Caki2 (cell line): ENCODE measurements around the gene DCK. TPM values are rescaled to one million over a fixed set of nuclear protein-coding genes. Genes with fewer than 3 reads are reported as not detected.

Source experiments
- DNase-seq: peaks from one replicate; pipeline ENCODE4 v3.0.0-alpha.2; 2015; ENCODE audit warnings: low read depth
- in situ Hi-C: cut with HindIII; loops from 2 replicates; pipeline ENCODE4 v1.10.0; 2016; ENCODE audit warnings: low sequenced_read_pairs, low pct_unique_long_range_greater_than_20kb, mixed read lengths
- total RNA-seq: library from RNA; depleted of rRNA; stranded (reverse); fragments of >200 nt; shearing (Covaris generic); gene quantifications from 2 replicates; pipeline ENCODE4 v1.2.3, GENCODE V29; 2014; ENCODE audit warnings: low replicate concordance; rRNA removed

The DCK gene
- 19.1 and 25.8 TPM in 2 replicates for total RNA-seq

DNA sequence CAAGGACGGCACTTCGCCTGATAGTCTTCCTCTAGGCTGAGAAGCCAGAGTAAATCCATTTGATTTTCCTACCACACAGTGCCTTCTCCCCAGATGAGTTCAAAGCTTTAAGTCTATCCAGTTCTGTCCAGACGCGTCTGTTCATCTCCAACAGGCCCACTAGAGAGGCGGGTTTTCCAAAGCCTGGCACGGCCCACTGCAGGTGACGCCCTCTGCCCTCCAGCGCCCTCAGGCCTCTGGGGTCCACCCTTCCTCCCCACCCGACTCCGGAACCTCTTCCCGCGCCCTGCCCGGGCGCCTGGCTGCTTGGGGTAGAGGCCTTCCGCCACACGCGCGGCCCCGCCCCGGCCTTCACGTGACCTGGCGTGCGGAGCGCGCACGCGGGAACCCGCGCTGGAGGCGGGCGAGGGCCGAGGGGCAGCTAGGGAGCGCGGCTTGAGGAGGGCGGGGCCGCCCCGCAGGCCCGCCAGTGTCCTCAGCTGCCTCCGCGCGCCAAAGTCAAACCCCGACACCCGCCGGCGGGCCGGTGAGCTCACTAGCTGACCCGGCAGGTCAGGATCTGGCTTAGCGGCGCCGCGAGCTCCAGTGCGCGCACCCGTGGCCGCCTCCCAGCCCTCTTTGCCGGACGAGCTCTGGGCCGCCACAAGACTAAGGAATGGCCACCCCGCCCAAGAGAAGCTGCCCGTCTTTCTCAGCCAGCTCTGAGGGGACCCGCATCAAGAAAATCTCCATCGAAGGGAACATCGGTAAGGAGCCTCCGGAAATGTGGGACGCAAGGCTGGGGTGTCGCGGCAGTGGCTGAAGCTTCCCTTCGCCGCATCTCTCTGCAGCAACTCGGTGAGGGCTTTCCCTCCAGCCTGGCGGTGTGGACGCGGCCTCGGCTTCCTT, at the start of gene DCK:
TSS of gene DCK (plus strand) at position 469 of the 888 bp plus-strand sequence. CDS start at position 656, 187 bp downstream.
- peak; percentile 94 for DNase-seq
- in situ Hi-C loops, result no loop called here

- in situ Hi-C loops, result no loop called here
- DNase-seq, result no peak
Observed at GRCh38 chr4:70945046-70945445, 48.4 kb upstream of the DCK start.

- DNase-seq, result no peak
- in situ Hi-C loops, result no loop called here
Observed at GRCh38 chr4:70945452-70946055, 47.9 kb upstream of the DCK start.

GRCh38 chr4:70946939-70947338, 46.5 kb upstream of the DCK start:
- no peak for DNase-seq
- in situ Hi-C loops, result no loop called here

- in situ Hi-C loops, result no loop called here
- no peak for DNase-seq
Observed at GRCh38 chr4:70948665-70949260, 44.7 kb upstream of the DCK start.

DNA sequence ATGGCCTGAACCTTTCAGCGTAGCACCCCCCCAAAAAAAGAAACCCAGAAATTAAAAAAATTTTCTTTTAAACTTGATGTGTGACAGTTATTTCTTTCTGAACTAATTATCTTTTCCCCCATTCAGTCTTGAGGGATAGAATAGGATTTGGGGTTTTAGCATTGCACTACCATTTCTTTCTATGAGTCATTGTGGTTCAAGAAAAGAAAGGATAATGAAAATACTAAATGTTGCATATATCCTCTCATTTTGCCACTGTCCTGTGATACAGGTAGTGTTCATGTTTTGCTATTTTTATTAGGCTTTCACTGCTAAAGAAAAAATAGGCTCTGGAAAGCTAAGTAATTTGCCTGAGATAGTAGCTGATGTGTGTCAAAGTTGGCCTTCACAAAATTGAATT, 39.4 kb upstream of the DCK start:
- in situ Hi-C loops, result no loop called here
- DNase-seq, result no peak

DNA sequence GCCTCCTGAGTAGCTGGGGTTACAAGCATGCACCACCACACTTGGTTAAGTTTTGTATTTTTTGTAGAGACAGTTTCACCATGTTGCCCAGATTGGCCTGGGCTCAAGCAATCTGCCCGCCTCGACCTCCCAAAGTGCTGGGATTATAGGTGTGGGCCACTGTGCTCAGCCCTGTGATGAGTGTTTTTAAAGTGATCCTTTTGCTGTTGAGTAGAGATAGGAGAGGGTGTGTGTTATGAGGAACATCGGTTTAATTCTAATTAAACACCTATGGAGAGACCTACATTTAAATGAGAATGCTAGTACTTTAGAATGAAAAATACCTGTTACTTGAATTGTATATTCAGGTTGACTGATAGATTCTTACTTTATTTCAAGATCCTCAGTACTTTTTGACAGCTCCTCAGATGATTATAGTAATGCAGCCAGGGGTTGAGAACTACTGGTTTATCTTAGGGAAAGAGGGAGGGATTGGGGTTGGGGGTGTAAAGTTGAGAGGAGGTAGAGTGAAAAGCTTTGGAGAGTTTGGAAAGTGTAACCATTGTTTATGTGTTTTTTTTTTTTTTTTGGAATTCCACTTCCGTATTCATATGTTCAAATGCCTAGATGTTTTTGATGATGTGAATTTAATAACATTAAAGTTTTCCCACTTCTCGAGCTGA, 36.8 kb upstream of the DCK start:
- no peak for DNase-seq
- in situ Hi-C loops, result no loop called here

GRCh38 chr4:70958681-70959080, 34.8 kb upstream of the DCK start:
- in situ Hi-C loops, result no loop called here
- no peak for DNase-seq

- in situ Hi-C loops, result no loop called here
- peak; percentile 45 for DNase-seq
Observed at GRCh38 chr4:70969076-70969475, 24.4 kb upstream of the DCK start.

DNA sequence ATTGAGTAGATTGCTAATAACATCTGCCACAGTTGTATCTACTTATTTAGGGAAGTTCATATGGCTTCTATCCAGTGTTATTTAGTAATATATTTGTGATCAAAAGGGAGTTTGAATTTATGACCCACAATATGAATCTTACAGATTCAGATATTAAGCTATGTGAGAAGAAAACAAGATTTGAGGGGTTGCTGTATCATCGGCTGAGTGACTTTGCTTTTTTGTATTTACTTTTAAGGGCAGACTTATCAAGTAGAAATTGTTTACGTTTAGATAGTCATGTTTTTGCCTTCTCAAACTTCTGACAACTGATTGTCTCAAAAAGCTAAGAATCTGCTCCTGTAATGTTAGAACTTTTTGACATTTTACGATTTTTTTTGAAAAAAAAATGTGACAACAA, 17.2 kb upstream of the DCK start:
- DNase-seq, result no peak
- in situ Hi-C loops, result no loop called here

DNA sequence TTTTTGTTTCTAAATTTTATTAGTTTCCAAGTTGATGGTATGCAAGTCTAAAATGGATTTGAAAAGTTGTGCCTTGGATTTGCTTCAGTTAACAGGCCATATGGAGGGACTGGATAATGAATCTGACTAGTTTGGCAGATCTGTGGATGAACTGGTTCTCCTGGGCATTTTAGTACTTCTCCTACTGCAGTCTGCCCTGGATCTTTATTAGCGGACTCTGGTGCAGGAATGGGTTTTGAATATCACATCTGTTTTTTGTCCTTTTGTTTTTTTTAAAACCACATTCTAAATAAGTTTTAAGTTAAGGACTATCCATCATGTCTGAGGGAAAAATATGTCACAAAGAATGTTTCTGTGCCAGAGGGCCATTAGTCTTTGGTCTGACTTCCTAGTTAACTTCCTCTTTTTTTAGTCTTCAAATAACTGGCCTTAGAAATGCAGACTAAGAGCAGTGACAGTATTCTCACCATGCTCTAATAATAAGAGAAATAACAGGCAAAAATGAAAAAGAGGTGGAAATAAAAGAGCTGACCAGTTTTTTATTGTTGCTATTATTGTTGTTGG, 13.9 kb upstream of the DCK start:
- in situ Hi-C loops, result no loop called here
- DNase-seq, result no peak

GRCh38 chr4:70980196-70980595, 13.3 kb upstream of the DCK start:
- in situ Hi-C loops, result no loop called here
- DNase-seq, result no peak

GRCh38 chr4:70984106-70984505, 9.3 kb upstream of the DCK start:
- no peak for DNase-seq
- in situ Hi-C loops, result no loop called here

- DNase-seq, result no peak
- in situ Hi-C loops, result no loop called here
Observed at GRCh38 chr4:70984589-70984988, 8.9 kb upstream of the DCK start.

DNA sequence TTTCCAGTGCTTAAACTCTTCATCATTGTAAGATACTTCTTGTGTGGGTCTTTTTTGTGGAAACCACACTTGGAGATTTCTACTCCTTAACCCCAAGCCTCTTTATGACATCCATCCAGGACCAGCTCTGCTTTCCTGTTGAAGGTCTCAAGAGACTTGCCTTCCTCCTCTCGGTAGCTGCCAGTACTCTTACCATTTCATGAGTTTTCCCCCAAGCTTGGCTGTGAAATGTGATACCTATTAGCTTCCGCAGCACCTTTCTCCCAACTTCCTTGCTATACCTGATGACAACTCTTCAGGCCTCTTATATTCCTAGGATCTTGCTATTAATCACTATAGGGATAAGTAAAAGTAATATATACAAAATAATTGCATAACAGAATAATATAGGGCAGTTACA, 1.9 kb upstream of the DCK start:
- no peak for DNase-seq
- in situ Hi-C loops, result no loop called here

DNA sequence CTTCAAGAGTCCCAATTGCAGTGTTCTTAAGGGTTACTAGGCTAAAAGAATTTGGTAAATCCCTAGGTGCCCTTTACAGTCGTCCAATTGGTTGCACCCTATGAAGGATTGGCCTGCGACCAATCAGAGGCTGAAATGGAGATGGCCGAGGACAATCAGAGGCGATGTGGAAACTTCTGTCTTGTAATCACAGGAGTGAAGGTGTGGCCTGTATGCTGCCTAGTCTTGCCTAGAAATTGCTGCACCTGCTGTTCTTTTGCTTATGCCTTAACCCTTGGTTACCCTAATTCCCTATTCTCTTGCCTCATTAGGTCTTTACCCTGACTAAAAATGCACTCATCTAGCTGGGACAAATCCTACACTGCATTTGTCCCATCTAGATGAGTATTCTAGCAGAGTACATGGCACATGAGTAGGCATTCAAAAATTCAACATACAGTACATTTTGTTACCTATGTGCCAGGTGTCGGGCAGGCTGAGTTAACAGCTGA, 1.0 kb upstream of the DCK start:
- DNase-seq, result no peak
- in situ Hi-C loops, result no loop called here

DNA sequence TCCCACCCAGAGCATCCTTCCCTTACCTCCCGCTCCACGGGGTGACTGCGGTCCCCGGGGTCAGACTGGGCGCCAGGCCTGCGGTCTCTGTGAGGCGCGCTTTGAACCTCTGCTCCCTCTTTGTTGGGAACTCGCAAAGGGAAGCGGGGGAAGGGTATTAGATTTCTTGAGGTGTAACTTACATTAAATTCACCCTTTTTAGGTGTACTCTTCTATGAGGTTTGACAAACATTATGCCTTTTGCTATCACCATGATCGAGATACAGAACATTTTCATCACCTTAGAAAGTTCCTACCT, 569 bp downstream of the DCK start:
- DNase-seq, result no peak
- in situ Hi-C loops, result no loop called here

DNA sequence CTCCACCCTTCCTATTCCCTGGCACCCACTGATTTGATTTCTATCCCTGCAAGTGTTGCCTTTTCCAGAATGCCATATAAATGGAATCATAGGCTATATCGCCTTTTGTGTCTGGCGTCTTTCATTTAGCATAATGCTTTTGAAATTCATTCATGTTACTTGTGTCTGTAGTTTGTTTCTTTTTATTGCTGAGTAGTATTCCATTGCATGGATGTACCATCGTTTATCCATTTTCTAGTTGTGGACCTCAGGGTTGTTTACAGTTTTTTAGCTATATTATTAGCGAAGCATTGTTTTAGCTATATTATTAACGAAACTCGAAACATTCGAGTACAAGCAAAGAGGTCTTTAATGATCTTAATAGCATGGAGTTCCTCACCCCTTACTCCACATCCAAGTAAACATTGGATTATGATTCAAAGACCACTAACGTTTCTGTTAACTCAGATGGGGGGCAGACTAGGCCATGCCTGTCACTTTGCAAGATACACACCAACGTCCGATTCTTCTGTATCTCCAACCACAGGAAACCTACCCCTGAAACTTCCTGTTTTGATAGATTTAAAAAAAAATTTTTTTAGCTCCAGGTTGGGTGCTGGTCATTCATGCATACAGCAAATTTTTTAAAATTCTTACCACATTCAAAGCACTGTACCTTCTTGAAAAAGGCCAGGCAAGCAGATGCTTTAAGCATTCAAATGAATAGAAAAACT, 1.1 kb downstream of the DCK start:
- DNase-seq, result peak; percentile 4
- in situ Hi-C loops, result no loop called here
